NCI-H128 (cell line): Measurements from ENCODE around the gene OGFOD2.

ENCODE experiments used
- DNase-seq: peaks from one replicate; lab custom pipeline; 2025; ENCODE audit not compliant: unreplicated experiment; lab: John Stamatoyannopoulos, UW

The OGFOD2 gene

DNA sequence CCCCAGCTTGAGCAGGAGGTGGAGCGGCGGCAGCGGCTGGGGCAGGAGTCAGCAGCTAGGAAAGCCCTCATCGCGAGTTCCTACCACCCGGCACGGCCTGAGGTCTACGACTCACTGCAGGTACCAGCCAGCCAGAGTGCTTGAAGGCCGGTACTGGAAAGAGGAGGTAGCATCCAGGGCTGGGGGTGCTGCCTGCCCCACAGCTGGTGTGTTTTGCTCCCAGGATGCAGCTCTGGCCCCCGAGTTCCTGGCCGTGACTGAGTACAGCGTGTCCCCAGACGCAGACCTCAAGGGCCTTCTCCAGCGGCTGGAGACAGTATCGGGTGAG, 1.6 kb downstream of the OGFOD2 start:
- DNase-seq = no peak

DNA sequence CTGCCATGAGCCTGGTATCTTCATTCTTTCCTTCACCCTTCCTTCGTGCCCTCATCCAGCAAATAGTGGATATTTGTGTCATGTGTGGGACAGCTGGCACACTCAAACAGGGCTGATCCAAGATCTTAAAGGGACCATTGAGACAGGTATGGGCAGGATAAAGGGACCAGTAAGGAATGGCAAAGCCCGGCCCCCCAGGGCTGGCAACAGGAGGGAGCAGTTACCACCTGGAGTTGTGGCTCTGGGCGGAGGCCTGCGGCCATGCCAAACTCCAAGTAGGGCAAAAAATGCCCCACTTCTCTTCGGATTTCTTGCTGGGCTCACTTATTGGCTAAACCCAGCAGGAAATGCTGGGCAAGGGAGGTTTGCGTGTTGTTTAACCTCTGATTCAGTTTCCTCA, 2.1 kb downstream of the OGFOD2 start:
- no peak for DNase-seq

DNA sequence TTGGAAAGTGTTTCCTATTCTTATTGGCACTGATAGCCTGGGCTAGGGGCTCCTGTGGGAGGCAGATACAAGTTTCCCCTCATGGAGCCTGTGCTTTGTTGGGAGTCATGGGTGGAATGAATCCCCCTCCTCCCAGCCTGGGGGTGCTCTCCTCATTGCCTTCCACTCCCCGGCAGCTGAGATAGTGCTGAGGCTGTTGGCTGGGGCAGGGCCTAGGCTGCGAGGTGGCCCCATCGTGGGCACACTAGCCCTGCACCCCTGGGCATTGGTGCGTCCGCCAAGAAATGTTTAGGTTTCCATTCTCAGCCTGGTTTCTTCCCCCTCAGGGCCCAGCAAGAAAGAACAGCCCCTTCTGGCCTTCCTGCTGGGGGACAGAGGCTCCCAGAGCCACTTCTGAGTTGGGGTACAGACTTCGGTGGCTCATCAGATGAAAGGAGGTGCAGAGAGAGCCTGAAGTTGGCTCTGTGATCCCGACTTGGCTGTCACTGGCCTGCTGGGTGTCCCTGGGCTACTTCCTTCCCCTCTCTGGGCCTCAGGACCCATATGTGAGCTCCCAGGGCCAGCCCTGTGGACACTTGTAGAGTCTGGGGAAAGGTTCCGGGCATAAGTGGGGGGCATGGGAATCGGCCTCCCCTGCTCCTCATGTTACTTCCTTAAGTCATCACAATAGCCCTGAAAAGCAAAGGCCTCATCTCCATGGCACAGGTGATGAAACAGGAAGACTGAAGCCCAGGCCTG, 2.8 kb downstream of the OGFOD2 start:
- DNase-seq = no peak

DNA sequence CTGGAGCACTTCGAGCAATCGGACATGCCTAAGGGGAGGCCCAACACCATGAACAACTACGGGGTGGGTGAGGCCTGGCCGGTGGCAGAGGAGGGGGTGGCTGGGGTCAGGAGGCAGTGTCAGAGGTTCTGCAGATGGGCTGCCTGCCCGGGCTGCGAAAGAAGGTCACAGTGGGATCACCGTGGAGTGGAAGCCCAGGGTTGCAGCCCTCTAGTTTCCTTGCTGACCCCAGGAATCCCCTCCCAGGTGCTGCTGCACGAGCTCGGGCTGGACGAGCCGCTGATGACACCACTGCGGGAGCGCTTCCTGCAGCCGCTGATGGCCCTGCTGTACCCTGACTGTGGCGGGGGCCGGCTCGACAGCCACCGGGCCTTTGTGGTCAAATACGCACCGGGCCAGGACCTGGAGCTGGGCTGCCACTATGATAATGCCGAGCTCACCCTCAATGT, 3.5 kb downstream of the OGFOD2 start:
- DNase-seq = no peak

DNA sequence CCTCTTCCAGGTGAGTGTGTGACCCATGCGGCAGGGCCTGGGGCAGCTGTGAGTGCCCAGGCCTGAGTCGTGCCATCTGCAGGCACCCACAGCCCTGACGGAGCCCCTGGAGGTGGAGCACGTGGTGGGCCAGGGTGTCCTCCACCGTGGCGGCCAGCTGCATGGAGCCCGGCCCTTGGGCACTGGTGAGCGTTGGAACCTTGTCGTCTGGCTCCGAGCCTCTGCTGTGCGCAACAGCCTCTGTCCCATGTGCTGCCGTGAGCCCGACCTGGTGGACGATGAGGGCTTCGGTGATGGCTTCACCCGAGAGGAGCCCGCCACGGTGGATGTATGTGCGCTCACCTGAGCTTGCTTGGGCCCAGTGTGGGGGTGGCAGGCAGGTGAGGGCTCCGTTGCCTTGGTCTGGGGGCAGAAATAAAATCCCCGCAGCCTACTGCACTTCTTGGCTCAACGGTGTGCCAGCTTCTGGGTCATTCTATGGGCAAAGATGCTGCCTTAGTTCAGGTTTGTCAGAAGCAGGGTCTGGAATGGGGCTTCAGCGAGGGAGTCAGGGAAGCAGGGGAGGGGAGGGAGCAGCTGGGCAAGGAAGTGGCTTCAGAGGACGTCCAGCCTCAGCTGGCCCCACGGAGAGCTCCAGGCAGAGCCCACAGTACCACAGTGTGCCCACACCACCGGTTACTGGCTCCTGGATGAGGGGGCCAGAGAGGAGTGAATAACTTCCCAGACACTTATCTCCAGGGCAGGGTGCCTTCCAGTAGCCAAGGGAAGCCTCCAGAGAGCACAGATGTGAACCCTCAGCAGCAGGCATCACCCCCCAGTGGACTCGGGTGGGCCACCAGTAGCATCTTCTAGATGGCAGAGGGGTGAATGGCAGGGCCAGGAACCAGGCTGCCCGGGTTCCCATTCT, 4.2 kb downstream of the OGFOD2 start:
- no peak for DNase-seq

DNA sequence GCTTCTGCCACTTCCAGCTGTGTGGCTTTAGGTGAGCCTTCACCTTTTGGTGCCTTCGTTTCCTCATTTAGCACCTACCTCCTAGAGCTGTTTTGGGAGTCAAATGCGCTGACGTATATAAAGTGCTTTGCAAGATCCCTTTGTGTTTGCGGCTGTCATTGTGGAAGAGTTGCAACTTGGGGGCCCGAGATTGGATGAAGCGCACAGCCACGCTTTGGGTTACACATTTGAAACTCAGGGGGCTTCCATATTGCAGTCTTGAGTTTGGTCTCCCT, 4.8 kb downstream of the OGFOD2 start:
- no peak for DNase-seq

DNA sequence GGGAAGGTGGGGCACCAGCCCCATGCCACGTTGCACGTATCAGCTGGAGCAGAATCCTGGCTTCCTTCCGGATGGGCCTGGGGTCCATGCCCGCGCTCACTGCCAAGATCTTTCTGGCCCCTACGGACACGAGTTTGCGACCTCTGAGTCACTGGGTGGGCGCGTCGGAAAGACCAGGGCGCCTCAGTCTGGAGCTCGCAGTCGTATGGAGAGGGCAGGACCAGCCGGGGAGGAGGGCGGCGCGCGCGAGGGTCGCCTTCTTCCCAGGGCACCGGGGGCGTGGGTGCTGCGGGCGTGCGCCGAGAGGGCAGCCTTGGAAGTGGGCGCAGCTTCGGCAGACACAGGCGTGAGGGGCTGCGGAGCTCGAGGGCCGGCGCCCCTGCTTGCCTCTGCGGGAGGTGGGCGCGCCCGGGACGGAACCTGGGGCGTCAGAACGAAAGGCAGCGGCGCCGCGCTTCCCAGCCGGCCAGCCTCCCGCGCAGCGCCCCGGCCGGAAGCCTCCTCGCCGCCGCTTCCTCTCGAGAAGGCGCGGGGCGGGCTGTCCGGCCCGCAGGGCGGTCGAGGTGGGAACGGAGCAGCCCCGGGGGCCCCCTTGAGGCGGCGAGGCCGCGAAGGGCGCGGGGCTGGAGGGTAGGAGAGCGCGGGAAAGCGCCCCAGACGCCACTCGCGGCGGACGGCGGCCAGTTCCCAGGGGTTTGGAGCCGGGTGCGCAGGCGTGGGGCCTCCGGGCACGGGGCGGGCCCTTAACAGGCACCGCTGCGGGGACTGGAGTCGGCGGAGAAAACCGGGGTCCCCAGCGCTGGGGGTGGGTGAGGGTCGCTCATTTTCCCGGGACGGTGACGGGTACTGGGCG, 5.4 kb downstream of the OGFOD2 start, which contains the start of gene ARL6IP4:
TSS of gene ARL6IP4 (plus strand) at position 499 of the 853 bp plus-strand sequence. CDS start 459 bp downstream, outside the sequence.
- DNase-seq = no peak

DNA sequence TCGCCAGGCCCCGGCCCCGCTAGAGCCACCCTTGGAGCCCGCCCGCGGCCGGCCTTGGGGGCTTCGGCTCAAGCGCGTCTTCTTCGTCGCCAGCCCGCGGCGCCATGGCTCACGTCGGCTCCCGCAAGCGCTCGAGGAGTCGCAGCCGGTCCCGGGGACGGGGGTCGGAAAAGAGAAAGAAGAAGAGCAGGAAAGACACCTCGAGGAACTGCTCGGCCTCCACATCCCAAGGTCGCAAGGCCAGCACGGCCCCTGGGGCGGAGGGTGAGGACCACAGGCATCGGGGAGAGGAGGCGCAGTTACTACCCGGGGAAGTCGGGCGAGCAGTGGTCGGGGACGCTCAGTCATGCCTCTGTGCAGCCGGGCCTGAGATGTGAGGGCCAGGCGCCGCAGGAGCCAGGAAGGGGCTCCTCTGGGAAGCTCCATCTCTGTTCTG, 6.0 kb downstream of the OGFOD2 start:
- no peak for DNase-seq

DNA sequence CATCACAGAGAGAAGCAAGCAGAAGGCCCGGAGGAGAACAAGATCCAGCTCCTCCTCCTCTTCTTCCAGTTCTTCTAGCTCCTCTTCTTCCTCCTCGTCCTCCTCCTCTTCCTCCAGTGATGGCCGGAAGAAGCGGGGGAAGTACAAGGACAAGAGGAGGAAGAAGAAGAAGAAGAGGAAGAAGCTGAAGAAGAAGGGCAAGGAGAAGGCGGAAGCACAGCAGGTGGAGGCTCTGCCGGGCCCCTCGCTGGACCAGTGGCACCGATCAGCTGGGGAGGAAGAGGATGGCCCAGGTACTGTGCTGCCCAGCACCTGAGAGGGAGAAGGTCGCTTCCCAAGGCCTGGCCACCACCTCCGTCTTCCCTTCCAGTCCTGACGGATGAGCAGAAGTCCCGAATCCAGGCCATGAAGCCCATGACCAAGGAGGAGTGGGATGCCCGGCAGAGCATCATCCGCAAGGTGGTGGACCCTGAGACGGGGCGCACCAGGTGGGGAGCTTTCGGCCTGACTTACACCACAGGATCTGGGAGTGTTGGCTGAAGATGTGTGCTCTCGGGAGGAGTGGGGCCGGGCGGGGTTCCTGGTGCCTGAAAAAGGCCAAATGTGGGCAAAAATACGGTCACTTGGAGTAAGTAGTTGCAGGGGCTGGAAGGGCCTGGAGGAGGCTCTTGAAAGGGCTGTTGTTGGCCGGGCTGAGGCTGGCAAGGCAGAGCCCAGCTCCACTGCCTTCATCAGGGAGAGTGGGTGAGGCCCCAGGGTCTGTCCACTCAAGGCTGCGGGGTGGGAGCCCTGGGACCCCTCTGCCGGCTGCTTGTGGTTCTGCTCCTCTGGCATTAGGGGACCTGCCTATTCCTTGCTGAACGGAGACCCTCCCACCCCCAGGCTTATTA, 6.8 kb downstream of the OGFOD2 start:
- DNase-seq = no peak

DNA sequence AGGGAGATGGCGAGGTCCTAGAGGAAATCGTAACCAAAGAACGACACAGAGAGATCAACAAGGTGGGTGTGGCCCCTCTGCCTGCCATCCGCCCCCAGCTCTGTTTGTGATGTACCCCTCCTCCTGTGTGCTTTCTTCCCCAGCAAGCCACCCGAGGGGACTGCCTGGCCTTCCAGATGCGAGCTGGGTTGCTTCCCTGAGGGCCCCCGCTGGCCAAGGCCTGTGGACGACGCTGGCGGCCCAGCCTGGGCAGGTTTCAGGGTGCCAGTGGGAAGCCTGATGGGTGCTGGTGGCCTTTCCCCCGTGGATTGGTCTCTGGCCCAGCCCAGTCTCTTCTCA, 7.4 kb downstream of the OGFOD2 start:
- no peak for DNase-seq

DNA sequence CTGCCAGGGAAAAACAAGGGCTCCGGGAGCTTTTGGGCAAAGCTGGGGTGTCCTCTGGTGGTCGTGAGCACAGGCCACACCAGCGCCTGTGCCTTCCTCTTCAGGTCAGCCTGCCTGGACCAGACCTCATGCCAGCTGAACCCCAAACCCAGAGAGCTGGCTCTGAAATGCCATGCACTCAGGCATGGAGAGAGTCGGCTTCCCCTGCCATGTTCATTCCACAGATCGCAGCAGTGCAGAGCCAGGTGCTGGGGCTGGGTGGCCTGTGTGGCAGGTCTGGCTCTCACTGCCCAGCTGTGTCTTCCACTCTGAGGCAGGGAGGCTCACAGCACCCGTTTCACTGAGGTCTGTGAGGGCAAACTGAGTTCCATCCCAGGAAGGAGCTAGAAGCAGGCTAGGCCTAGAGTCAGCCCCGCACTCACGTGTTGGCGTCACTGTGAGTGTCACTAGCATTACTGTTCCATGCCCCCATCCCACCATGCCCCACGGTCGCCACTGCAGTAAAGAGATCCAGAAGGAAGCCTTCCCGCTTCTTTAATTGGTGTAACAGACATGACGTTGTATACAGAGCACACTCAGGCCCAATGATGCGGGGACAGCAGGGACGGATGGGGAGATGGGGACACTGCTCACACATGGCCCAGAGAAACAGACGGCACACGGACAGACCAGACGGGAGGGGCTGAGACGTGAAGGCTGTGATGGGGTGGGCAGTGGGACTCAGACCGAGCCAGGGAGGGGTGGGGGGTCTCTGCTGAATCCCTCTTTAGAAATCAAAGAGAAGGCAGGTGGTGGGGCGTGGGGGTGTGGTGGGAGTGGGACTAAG, 8.1 kb downstream of the OGFOD2 start:
- no peak for DNase-seq

DNA sequence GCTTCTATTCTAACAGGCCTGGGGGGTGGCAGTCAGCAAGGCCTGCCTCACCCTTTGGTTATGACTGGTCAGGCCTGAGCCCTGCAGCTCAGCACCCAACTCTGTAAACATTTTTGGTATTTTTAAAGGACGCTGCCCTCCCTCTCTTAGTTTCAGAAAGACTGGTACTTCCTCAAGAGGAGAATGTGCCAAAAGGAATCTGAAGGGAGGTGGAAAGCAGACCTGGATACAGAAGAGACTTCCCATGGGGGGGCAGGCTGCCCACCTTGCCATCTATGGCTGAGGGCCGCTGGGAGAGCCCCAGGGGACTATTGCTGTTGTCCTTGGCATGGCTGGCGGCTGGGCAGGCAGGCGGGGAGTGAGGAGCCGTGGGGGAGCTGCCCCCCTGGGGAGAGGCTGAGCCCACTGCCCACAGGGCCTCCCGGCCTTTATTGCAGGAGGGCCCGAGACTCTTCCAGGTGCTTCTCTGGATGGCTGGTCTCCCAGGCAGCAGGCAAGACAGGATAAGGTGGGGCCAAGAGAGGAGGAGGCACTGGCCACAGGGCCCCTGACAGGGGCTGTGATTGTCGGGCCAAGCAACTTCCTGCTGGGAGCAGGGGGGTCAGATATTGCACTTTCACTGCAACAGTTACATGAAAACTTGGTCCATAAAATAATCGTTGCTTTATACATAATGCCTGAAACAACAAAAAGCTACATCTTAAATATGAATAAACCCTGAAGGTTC, 8.9 kb downstream of the OGFOD2 start:
- DNase-seq = no peak

DNA sequence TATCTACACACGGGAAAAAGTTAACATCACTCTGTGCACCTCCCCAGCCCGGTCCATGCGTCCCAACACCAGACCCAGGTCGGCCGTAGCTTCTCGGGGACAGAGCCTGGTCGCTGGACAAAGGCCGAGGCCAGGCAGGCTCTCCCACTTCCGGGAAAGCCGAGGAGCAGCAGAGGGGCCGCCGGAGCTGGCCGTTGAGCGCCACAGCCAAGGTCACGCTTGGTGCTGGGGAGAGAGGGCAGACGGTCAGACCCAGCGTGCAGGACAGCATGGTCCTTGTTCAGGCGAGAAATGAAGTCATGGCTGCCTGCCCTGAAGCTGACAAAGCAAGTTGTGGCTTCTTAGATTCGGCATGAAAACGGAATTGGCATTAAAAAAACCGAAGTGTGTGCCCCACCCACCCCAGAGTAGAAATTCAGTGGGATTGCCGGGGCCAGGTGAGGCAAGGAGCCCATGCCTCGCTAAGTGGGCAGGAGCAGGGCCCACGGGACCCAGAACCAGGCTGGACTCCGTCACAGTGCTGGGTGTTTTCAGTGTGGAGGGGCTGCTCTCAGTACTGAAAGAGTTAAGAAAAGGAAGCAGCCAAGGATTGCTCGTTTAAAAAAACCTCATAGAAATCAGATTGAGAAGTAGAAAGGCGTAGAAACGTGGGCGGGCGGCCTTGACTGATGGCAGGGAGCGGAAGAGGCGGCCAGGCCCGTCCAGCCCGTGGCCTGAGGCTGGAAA, 9.7 kb downstream of the OGFOD2 start:
- DNase-seq = no peak

DNA sequence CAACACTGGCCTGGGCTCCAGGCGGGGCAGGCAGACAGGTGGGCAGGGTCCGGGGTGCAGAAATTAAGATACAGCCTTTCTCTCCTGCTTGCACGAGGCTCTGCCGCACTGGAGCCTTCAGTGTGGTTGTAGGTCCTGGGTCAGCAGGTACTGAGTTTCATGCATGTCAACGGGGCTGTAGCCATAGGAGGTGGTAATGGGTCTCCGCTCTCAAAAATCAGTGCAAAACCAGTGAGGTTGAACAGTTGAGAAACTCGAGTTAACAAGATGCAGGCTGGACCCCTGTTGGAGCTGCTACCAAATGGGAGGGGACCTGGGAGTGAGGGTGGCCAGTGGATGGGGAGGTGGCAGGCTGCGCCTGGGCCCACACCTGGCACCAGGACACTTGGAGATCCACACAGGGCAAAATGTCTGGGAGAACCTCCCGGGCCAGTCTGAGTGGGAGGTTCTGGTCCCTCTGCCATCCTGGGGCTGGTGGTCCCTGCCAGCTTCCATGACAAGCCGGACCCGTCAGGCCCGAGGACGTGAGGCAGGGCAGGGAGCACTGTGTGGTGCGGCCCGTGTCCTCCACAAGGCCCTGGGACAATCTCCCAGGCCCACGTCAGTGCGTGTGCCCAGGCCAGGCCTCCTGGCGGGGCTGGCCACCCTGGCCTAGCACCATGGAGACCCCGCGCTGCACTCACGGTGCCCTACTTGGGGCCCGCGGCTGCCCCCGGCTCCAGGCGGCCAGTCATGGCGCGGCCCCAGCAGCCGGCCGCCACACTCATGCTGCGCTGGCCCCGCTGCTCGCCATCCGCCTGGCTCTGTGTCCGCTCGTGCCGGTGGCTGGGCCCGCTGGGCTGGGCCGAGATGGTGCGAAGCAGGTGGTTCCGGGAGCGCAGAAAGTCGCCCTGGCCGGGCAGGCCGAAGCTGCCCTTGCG, 10.6 kb downstream of the OGFOD2 start:
- DNase-seq = no peak

DNA sequence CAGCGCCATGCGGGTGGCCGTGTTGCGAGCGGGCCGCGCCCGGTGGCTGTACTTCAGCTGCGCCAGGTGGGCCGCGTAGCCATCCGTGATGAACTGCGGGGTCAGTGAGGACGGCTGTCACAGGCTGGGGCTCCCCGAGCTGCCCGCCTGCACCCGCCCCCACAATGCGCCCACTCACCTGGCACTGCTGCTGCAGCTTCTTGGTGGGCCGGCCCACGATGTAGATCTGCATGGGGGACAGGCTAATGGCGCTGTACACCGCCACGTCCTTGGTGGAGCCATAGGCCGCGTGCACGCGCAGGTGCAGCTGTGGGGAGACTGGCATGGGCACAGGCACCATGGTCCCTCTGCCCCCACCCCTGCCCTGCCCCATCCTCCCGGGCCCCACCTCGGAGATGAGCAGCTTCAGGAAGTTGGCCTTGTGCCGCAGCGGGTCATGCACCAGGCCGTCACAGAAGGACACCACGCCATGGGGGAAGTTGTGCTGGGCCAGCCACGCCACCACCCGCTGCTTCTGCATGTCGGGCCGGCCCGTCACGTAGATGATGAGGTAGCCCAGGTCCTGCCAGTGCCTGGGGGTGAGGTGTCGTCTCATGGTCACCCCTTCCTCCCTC, 11.3 kb downstream of the OGFOD2 start:
- DNase-seq = no peak

DNA sequence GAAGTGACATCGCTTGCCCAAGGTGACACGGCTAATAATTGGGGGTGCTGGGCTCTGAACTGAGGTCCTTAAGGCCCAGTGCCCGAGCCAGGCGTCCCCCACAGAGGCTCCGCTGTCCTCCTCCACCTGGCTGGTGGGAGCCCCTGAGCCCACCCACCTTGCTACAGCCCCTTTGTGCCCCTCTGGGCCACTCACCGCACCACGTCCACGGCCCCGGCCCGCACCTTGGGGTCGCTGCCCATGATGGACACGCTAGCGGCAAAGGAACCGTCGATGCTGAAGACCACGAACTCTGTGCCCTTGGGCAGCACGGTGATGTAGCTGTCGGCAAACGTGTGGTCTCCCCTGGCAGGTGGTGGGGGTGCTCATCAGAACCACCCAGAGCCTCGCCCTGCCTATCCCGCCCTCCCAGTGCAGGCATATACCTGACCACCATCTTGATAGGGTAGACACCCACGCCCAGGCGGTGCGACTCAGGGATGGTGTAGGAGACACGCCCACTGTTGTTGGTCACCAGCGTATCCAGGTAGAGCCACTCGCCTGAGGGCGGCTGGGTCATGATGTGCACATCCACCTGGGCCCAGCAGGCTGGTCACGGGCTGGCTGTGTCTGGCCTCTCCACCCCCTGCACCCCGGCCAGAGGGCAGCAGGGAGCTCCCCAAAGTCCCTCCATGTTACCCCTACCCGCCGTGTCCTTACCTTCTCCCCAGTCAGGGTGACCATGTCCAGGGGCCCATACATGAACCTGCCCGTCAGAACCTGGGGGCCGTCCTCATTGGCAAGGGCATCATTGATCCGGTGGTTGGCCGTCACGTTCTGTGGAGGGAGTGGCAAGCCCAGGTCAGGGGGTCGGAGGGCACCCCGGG, 12.3 kb downstream of the OGFOD2 start:
- DNase-seq = no peak
